Measurements from ENCODE around the gene RPS13. TPM values are rescaled to one million over a fixed set of nuclear protein-coding genes. Genes with fewer than 3 reads are reported as not detected.
"Not testable (repeated sequence)": the region's sequence is repeated elsewhere in the genome, so short reads cannot be mapped to it uniquely, and the experiment has no call there.

Gene RPS13
- 695 and 1,615 TPM in 2 replicates for total RNA-seq (ENCODE audit: low replicate concordance)

GRCh38 chr11:17077520-17078401, at the start of gene RPS13:
RPS13 (minus strand) TSS chr11:17077667; CDS start chr11:17077641, 26 bp downstream.
- DNase-seq (ENCODE audit: low read depth), result peak; percentile 99
- no peak for TF ChIP-seq CTCF (IDR thresholded peaks at IDR 0.05; ENCODE audit: insufficient read depth, low read length)
- peak within 1 kb of the TSS; percentile 99 for H3K4me3 ChIP-seq (ENCODE audit: low read depth, low read length)

- H3K4me3 ChIP-seq (ENCODE audit: low read depth, low read length), result no peak overlapping the region
- no peak for TF ChIP-seq CTCF (IDR thresholded peaks at IDR 0.05; ENCODE audit: insufficient read depth, low read length)
- DNase-seq (ENCODE audit: low read depth), result no peak
Measured at GRCh38 chr11:17121981-17122380, 44.5 kb upstream of the RPS13 start.

GRCh38 chr11:17117262-17117661, 39.8 kb upstream of the RPS13 start:
- TF ChIP-seq CTCF (IDR thresholded peaks at IDR 0.05; ENCODE audit: insufficient read depth, low read length), result no peak
- no peak overlapping the region for H3K4me3 ChIP-seq (ENCODE audit: low read depth, low read length)
- DNase-seq (ENCODE audit: low read depth), result no peak

GRCh38 chr11:17116117-17116516, 38.6 kb upstream of the RPS13 start:
- TF ChIP-seq CTCF (IDR thresholded peaks at IDR 0.05; ENCODE audit: insufficient read depth, low read length), result no peak
- H3K4me3 ChIP-seq (ENCODE audit: low read depth, low read length), result no peak overlapping the region
- DNase-seq (ENCODE audit: low read depth), result no peak

- H3K4me3 ChIP-seq (ENCODE audit: low read depth, low read length); DNase-seq (ENCODE audit: low read depth): not testable (repeated sequence)
Measured at GRCh38 chr11:17107745-17108144, 30.3 kb upstream of the RPS13 start.

- not testable (repeated sequence) for H3K4me3 ChIP-seq (ENCODE audit: low read depth, low read length); DNase-seq (ENCODE audit: low read depth)
Measured at GRCh38 chr11:17105404-17106040, 28.1 kb upstream of the RPS13 start.

- no peak for TF ChIP-seq CTCF (IDR thresholded peaks at IDR 0.05; ENCODE audit: insufficient read depth, low read length)
- no peak overlapping the region for H3K4me3 ChIP-seq (ENCODE audit: low read depth, low read length)
- no peak for DNase-seq (ENCODE audit: low read depth)
Measured at GRCh38 chr11:17102462-17102861, 25.0 kb upstream of the RPS13 start.
